HG03354 (cell line): ENCODE results near the gene INSRR.

Experiments used
- ATAC-seq: cut with Tn5 transposase; IDR thresholded peaks from one replicate; pipeline ENCODE4 v1.9.1; 2021; ENCODE audit warnings: mild to moderate bottlenecking; ENCODE audit not compliant: unreplicated experiment, poor library complexity, severe bottlenecking

The INSRR gene

DNA sequence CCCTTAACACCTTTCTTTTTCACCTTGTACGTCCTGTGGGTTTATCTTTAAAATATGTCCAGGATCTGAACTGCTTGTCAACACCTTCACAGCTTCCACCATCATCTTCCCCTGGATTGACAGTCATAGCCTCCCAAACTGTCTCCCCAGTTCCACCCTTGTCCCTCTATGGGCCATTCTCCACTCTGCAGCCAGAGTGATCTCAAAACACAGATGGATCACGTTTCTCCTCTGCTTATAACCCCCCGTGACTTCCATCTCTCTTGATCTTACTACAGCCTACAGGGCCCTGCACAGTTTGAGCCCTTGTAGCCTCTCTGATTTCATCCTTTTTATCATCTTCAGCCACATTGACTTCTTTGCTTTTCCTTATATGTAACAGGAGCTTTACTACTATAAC is 4.3 kb downstream of the INSRR start:
- ATAC-seq, result no peak

DNA sequence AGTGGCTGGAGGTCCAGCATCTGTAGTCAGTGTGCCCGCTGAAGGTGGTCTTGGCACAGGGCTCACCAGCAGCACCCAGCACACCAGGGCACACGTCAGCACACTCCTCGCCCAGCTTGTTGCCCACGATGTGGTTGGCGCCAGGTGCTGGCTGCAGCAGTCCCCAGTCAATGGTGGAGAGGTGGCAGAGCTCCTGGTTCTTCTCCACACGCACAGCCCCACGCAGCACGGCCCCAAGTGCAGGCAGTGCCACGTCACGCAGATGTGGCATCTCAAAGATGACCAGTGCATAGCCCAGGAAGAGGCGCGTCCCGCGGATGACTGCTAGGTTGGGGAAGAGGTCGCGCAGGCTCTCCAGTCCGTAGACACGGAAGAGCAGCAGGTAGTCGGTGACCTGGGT is 5.2 kb downstream of the INSRR start:
- no peak for ATAC-seq

DNA sequence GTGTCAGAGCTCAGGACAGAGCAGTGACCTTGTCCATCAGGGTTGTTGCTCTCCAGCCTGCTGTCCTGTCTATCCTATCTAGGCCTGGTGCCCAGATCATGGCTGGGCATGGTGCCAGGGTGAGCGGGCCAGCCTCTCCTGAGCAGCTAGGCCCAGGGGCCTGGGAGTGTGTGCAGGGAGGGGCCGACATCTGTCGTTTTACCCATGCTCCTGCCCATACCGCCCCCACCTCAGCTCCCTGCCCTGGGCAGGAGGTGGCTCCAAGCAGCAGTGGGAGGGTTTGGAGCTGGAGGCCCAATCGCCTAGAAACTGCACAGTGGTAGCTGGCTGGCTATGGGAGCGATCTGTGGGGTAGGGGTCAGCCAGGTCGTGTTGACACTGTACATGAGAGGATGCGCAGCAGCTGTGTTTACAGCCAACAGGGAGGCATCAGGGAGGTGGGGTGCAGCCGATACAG is 6.5 kb downstream of the INSRR start:
- ATAC-seq, result no peak

DNA sequence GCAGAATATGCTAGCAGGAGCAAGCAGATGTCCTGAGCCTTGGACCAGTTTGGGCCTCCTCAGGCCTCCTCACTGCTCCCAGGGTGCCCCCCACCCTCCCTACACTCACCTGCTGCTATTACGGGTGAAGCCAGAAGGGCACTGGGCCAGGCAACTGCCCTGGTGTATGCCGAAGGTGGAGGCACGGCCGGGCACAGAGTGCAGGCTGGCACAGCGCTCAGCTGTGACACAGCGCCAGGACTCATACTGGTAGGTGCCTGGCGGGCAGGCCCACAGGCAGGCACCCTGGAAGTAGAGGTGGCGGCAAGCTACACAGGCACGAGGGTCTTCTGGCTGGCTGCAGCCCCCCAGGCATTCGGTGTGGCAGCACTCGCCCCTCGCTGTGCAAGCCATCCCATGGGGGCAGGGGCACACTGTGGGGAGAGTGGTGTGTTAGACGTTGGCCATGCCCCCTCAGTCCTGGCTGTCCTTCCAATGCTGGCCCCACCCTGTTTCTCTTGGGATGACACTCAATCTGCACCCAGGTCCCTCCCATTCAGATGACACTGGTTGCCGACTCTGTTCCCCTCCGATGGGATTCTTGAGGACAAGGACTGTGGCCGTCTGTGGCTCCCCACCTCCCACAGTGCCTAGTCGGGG is 7.0 kb downstream of the INSRR start:
- no peak for ATAC-seq

DNA sequence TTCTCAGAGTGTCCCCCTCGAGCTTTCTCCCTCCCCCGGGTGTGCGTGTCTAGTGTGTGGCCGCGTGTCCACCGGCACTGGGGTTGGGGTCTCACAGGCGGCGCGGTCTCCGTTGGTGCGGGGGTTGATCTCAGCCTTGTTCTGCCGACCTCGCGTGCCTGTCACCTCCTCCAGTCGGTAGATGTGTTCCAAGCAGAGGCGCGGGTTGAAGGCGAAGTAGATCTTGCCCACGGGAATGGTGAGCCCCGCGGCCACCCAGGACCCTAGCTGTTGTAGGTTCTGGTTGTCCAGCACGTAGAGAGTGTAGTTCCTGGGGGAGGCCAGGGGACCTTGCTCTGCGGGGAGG is 9.8 kb downstream of the INSRR start:
- no peak for ATAC-seq

DNA sequence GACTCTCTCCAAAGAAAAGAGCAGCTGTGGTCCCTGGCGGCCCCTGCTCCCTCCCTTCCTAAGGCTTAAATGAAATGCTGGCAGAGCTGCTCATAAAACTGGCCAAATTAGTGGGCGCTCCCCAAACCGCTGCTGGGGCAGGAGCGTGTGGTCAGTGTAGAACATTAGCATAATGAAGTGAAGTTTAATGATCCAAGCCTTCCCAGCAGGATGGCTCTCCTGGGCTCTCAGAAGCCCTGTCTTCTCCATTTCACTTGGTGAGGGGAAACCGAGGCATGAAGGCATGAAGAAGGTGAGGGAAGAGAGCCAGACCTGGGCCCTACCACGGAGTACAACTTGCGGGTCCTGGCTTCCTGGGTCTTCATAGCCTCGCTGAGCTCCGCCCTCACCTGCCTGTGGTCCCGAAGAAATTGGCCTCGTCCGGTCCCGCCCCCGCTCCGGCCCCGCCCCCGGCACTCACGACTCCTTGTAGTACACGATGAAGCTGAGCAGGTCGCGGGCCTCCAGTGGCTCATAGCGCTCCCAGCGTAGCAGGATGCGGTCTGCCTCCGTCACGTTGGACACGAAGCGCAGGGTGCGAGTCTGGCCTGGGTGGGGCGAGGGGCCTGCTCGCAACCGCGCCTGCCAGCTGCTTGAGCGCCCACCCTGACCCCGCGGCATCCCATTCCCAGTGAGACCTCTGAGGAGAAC is 10.3 kb downstream of the INSRR start:
- ATAC-seq, result no peak

DNA sequence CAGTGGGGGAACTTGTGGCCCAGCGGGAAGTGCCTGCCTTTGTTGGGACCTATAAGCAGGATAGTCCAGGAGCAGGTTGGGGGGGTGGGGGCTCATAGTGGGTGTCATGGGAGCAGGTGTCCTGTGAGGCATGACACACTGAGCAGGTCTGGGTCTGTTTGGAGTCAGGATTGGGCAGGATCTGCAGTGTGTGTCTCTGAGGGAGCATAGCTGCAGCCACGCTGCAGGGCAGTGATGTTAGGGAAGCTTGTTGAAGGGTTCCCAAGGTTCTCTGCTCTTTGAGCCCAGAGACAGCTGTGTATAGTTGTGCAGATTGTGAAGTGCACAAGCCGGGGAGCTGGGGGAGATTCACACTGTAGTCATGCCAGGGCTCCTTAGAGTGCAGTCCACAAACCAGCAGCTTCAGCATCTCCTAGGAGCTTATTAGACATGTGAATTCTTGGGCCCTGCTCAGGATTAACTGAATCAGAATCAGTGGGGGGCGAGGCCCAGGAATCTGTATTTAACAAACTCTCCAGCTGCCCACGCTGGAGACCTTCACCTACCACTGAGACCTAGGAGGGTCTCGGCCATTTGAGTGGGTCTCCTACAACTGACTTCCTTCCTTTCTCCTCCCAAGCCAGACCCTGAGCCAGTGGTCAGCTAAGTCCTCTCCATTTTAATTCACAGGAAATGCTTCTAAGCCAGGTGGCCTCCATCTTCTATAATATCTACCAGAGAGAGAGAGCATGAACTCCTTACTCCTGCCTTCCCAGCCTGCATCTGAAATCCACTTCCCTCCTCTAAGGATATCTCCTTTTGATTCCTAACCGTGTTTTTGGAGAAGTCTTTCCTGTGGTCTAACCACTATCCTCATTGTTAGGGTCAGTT is 11.1 kb downstream of the INSRR start:
- ATAC-seq, result no peak

DNA sequence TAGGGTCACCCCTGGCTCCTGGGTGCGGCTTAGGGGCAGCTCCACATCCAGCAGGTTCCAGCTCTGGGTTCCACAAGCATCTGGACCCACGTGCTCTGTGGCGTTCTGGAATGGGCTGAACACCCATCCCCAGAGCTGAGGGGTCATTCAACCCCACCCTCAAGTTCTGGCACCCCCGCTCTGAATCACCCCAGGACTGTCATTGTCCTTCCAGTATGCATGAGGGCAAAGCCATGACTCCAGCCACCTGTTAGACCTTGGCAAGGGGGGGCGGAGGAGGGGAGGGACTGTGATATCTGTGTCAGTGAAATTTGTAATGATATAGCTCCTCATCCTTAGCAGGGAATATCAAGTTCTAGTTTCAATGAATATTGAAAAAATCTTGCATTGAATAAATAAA is 12.3 kb downstream of the INSRR start:
- ATAC-seq, result no peak

DNA sequence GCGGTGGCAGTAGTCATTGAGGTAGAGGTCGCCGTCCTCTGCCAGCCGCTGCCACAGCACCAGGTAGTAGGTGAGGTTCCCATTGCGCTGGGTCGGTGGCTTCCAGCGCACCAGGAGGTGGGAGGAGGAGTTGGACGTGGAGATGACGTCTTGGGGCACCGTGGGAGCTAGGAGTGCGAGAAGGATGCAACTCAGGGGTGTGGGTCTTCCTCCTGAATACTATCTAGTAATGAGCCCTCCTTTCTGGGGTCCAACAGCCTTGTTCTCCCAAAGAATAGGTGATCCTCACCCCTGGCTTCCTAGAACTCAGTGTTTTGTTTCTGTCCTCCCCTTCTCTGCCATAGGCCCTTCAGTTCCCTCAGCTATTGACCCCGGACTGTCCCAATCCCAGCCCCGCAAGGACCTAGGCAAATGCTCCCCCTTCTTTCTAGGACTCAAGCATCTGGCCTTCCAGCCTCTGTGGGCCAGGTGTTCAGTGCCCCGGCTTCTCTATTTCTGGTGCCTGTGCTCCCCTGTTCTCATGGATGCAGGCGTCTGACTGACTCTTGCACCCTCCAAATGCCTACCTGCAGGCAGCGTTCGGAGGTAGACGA is 12.9 kb downstream of the INSRR start:
- ATAC-seq, result no peak

DNA sequence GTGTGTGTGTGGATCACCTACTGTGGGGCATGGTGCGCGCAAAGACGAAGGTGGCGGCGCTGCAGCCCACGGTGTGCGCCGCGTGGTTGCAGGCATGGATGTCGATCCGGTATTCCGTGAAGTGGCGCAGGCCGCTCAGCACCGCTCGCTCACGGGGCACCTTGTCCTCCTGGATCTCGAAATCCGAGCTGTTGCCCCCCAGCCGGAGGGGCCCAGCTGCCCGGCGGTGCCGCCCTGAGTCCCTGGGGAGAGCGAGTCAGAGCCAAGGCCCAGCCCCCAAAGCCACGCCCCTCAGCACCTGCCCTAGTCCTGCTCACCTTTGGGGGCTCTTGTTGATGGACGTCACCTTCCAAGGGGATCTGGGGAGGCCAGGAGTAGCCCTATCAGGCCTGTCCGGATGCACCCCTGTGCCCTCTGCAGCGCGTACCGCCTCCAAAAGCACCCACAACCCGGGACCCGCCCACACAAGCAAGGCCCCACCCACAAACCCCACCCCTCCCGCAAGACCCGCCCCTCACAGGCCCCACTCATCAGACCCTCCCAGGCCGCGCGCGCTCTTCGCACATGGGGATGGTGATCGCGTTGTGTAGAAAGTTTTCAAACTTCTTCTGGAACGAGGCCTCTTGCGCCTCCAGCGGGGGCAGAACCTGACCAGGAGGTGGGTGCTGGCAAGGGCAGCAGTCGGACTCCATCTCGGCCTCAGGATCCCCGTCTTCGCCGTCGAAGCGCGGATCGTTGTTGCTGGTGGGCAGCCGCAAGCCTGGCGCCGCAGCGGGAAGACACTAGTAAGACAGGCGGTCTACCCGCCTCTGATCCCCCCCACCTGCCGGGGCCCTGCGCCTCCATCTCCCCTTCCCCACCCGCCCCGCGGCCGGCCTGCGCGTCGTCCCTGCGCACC is 13.6 kb downstream of the INSRR start:
- ATAC-seq, result no peak

DNA sequence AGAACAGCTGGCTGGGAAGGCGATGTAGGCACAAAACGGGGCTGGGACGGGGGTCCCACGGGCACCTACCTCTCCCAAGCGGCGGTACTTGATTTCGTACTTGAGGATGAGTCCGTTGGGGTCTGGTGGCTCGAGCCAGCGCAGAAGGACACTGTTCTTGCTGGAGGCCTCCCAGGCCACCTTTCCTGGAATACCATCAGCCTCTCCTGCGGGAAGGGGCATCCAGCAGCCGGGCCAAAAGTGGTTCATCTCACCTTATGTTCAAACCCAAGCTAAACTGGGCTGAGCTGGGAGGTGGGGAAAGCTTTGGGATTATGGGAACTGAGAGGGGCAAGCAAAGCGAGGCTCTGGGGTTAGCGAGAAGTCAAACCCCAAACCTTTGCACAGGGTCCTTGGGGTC is 14.3 kb downstream of the INSRR start:
- no peak for ATAC-seq

DNA sequence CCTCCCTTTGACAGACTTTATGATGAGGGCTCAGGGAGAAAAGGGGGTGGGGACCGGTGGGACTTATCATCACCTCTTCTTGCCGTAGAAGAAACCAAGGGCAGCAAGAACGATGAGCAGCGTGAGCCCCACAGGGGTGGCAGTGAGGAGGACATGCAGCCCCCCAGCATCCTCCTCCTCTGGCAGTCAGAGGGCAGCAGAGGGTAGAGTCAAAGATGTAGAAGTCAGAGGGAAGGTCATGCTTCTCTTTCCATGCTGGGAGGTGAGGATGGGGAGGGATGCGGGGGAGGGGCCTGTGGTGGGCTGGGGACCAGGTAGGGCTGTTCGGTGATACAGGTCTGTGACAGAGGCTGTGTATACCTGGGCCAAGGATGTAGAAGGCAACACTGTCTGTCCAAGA is 14.8 kb downstream of the INSRR start:
- no peak for ATAC-seq

DNA sequence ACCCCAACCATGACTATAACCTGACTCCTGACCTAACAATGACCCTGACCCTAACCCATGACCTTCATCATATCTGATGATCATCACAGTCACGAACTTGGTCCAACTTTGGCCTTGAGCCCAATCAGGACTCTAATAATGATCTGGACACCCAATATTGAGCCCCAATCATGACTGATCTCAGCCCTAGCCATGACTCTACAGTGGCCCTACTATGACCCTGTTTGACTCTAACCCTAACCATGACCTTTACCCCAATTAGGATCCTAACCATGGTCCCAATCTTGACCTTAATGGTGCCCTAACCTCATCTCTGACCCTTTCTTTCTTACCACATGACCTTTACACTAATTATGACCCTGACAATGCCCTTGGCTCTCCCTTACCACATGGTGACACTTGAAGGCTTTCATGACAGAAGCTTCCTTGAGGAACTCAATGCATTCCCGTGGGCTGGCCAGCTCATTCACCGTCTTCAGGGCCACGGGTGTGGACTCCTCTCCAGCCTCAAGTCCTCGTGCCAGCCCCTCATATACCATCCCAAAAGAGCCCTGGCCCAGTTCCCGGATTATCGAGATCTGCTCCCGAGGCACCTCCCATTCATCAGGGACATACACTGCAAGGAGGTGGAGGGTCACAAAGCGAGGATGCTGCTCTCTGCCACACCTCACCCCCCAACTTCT is 16.2 kb downstream of the INSRR start:
- no peak for ATAC-seq

DNA sequence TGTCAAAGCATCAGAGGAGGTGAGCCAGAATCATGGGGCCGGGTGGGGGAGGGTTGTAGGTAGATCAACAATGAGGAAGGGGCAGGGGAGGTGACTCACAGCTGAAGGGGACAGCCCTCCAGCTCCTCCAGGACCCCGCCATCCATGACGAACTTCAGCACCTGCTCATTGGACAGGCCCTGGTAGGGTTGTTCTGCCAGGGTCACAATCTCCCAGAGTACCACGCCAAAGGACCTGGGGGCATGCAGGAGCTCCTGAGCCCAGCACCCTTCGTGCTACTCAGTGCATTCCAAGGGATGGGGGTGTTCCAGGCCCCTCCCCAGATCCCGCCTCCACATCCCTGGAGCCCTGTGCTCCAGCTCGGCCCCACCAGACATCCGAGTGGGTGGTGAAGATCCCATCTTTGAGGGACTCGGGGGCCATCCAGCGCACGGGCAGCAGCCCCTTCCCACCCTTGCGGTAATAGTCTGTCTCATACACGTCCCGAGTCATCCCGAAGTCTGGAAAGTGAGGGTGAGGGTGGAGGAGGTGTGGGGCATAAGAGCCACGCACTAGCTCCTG is 17.5 kb downstream of the INSRR start:
- no peak for ATAC-seq

DNA sequence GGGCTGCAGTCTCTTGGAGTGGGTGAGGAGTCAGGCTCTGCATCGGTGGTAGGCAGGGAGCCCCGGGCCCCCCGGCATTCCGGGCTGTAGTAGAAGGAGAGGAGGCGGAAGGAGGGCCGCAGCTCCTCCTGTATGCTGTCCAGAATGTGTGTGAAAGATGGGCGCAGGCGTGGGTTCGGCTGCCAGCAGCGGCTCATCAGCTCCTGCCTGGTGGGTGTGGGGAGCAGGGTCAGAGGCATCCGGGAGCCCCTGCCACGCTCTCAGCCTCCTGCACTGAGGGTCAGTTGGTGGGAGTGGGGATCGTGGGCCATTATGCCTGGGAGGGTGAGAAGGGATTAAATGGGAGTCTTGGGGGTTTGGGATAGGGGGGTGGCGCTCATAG is 18.0 kb downstream of the INSRR start:
- ATAC-seq, result no peak

DNA sequence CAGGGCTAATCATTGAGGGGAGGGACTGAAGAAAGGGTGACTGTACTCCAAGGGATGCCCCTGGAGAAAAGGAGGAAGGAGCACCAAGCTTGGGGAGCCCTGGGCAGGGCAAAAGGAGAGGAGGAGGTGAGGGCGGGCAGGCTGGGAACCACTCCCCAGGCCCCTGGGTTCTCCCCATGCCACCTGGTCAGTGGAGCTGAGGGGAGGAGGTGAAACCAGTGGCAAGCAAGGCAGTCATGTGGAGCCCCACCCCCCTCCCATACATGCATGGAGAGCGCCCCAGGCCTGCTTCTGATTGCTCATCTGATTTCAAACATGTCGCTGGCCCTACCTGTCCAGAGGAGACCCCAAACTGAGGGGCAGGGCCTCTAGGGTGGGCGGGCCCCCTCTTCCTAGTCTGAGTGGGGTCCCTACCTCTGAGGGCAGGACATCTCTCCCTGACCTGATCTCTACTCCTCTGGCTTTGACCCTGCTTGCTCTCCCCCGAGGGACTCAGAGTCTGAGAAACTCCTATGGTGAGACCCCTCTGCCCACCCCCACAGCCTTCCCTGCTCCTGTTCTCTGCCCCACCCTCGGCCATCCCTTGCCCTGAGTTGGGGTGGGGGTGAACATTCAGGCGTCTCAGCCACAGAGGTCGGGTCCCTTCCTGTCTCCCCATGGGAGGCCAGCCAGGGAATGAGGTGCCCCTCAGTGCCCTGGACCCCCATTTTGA is 18.6 kb downstream of the INSRR start:
- ATAC-seq, result no peak

DNA sequence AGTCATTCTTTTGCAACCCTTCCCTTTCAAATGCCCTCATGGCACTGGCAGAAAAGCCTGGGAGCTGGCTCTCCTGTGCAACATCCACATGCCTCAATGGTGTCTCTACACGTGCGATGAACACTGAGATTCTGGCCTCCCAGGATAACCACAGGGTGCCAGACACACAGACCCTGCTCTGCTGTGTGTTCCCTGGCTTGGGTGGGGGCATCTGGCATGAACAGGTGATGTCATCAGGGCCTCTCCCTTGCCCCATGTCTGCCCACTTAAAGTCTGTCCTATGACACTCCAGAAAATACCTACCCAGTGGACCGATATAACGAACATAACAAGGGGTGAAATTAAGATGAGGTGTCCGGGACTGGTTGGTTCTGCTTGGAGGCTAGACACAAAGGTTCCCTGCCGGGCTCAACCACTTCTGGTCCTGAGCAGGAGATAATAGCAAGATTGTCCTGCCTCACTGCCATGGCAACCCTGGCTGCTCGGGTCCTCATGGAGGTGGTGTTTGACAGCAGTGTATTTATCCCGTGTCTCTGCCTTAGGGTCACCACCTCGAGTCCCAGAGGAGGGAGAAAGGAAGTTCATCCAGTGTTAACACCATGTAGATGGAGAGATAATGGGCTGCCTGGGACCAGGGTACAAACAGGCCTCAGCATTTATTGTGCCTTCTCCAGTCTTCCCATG is 19.3 kb downstream of the INSRR start:
- ATAC-seq, result no peak

DNA sequence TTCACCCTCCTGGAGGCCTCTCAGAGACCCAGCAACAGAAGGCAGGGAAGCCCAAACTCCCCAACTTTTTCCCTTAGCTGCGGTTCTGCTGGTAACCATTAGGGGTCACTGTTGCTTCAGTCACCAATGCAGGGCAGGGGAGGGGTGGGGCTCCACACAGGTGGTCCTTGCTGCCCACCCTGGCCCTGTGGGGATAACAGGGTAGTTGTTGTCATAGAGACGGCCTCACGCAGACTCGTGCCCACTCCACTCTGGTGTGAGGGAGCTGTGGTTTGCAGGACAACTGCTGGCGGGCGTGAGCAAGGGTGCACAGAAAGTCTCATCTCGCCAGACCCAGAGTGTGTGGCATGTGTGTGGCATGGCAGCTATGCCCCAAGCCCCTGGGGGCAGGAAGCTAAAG is 19.9 kb downstream of the INSRR start:
- no peak for ATAC-seq
